ENCODE measurements around the gene MTIF2. TPM values are rescaled to one million over a fixed set of nuclear protein-coding genes. Genes with fewer than 3 reads are reported as not detected.
A peak's percentile ranks its signal among the peaks of the same experiment; 100 is the strongest.
"Not testable (repeated sequence)": the region's sequence is repeated elsewhere in the genome, so short reads cannot be mapped to it uniquely, and the experiment has no call there.

Gene MTIF2
- total and polyA plus RNA-seq, 7 donors = 15.0 to 37.5 (median 27.1) TPM

DNA sequence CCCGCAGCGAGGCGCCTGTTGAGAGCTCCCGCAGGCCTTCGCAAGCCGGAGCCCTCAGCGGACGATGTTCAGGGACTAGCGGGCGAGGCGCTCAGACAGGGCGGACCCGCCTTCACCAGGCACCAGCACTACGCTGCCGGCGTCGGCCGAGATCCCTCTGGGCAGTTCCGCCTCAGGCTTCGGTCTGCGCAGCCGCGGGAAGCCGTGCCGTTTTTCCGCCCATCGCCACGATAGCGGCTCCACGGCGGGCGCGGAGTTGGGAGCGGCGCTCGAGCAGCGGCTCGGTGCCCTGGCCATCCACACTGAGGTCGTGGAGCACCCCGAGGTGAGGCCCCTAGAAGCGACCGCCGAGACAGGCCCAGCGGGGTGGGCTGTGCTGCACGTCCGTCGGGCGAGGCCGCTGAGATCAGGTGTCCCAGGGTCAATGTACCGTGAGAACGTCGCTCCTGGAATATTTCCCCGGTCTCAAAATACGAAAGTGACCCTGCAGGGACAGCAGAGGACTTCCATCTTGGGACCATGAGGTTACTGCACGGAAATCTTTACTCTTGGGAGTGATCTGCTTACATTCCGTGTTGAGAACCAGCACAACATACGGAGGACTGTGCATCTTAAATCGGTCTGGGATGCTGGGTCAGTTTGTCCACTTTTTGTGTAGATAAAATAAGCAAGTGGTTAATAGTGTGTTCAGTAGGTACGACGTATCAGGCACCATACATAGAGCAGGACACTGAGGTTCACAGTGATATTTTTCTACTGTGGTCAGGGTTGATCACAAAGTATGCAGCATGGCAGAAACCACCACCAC lies 13.3 kb upstream of the MTIF2 start:
- no peak for TF ChIP-seq EP300 (IDR thresholded peaks at IDR 0.05)
- TF ChIP-seq, protein P1, sequence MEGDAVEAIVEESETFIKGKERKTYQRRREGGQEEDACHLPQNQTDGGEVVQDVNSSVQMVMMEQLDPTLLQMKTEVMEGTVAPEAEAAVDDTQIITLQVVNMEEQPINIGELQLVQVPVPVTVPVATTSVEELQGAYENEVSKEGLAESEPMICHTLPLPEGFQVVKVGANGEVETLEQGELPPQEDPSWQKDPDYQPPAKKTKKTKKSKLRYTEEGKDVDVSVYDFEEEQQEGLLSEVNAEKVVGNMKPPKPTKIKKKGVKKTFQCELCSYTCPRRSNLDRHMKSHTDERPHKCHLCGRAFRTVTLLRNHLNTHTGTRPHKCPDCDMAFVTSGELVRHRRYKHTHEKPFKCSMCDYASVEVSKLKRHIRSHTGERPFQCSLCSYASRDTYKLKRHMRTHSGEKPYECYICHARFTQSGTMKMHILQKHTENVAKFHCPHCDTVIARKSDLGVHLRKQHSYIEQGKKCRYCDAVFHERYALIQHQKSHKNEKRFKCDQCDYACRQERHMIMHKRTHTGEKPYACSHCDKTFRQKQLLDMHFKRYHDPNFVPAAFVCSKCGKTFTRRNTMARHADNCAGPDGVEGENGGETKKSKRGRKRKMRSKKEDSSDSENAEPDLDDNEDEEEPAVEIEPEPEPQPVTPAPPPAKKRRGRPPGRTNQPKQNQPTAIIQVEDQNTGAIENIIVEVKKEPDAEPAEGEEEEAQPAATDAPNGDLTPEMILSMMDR (IDR thresholded peaks at IDR 0.05) = no peak
- peak; percentile 45 to 59 for TF ChIP-seq POLR2A (IDR thresholded peaks at IDR 0.05)
- peak; percentile 41 to 86 (median 79) for TF ChIP-seq POLR2AphosphoS5 (IDR thresholded peaks at IDR 0.05)
- H3K27me3 ChIP-seq = no peaks in the 10 kb centered on the region
- 1 to 2% methylated on average over 60 of the region's 60 CpGs for whole genome bisulfite sequencing, 2 donors
- intact Hi-C loops (cut with DNase I) = loop anchor here (2.0 kb wide), 1 partner anchor 136 kb away; the partner anchor contains the start of gene CCDC88A
- peak; percentile 92 for DNase-seq
- H3K9me3 ChIP-seq = no peaks in the 10 kb centered on the region
- H3K27ac ChIP-seq = peak overlapping the region; percentile 85 to 96 (median 91)
- H3K4me3 ChIP-seq = peak overlapping the region; percentile 63 to 85 (median 69)
- H3K36me3 ChIP-seq = no peaks in the 10 kb centered on the region
- H3K4me1 ChIP-seq = peaks cover 0 to 15% (median 10%) of the 10 kb centered on the region in 4 donors

DNA sequence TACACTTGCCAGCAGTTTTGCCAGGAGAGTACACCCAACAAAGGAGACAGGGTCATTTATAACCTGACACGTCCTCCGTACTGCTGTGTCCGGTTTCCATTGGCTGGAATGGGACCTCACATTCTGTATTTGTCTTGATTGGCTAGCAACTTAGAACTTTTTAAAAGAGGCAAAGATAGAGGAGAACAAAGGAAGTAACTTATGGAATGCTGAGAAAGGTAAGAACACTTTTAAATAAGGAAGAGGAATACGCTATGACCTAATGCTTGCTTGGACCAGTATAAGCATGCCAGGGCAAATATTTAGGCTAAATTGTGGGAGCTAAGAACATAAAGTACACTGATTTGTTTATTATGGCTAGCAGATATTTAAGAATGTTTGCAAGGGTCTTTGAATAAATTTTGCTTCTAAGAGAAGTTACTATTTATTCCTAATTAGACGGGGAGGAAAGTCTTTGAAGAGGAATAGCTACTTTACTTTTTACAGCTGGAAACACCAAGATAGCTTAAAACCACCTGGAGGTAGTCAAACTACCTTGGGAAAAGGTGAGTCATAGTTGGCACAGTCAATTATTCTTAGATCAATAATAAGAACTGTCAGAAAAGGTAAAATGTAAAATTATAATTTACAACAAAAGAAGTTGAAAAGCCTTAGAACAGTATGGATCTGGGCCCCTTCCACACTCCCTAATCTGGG lies 12.0 kb upstream of the MTIF2 start:
- H3K27me3 ChIP-seq; DNase-seq; H3K36me3 ChIP-seq; H3K4me3 ChIP-seq; H3K9me3 ChIP-seq; intact Hi-C loops (cut with DNase I): not testable (repeated sequence)
- WGBS, 2 donors = 82 to 83% methylated on average over 5 of the region's 5 CpGs
- H3K27ac ChIP-seq = peak overlapping the region in 3 of 4 donors; percentile 85 to 96 (median 89)
- H3K4me1 ChIP-seq = peaks cover 0 to 15% (median 10%) of the 10 kb centered on the region in 4 donors

DNA sequence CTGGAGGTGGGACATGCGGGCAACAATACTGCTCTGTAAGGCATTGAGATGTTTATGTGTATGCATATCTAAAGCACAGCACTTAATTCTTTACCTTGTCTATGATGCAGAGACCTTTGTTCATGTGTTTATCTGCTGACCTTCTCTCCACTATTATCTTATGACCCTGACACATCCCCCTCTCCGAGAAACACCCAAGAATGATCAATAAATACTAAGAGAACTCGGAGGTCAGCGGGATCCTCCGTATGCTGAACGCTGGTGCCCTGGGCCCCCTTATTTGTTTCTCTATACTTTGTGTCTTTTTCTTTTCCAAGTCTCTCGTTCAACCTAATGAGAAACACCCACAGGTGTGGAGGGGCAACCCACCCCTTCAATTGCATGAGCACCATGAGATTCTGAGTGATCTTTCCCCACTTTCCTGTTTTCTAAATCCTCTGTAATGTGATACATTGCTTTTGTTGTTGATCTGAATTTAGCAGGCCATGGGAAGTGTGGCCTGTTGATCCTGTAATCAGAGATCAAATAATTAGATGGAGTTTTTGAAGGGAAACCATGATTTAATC lies 10.9 kb upstream of the MTIF2 start:
- DNase-seq; intact Hi-C loops (cut with DNase I); H3K4me3 ChIP-seq; H3K36me3 ChIP-seq; H3K9me3 ChIP-seq; H3K27ac ChIP-seq; H3K27me3 ChIP-seq: not testable (repeated sequence)
- peaks cover 0 to 15% (median 10%) of the 10 kb centered on the region in 4 donors for H3K4me1 ChIP-seq
- WGBS, 2 donors = 82 to 90% methylated on average over 7 of the region's 7 CpGs

DNA sequence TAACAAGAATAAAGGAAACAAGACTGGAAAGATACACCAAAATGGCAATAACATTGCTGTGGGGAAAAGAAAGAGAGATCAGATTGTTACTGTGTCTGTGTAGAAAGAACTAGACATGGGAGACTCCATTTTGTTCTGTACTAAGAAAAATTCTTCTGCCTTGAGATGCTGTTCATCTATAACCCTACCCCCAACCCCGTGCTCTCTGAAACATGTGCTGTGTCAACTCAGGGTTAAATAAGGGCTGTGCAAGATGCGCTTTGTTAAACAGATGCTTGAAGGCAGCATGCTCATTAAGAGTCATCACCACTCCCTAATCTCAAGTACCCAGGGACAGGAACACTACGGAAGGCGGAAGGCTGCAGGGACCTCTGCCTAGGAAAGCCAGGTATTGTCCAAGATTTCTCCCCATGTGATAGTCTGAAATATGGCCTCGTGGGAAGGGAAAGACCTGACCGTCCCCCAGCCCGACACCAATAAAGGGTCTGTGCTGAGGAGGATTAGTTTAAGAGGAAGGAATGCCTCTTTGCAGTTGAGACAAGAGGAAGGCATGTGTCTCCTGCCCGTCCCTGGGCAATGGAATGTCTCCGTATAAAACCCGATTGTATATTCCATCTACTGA lies 10.3 kb upstream of the MTIF2 start:
- H3K4me1 ChIP-seq = peaks cover 0 to 15% (median 10%) of the 10 kb centered on the region in 4 donors
- intact Hi-C loops (cut with DNase I); DNase-seq; H3K9me3 ChIP-seq; H3K4me3 ChIP-seq; H3K36me3 ChIP-seq; H3K27me3 ChIP-seq; H3K27ac ChIP-seq: not testable (repeated sequence)
- WGBS, 2 donors = 77 to 84% methylated on average over 10 of the region's 10 CpGs

DNA sequence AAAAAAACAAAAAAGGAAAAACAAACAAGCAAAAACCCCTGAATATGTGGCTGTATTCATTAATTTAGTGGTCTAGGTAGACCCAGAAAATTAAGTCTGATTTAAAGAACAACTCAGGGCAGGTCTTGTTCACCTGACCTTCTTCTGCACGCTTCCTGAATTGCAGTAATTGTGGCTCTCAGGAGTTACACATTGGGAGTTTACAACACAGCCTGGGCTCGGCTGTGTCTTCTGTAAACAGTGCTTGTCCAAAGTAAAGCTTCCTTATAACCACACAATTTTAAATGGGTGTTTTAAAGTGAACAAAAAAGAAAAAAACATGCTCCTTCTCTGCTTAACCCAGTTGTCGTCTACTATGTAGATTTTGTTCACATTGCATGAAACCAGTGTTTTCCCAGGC lies 8.3 kb upstream of the MTIF2 start:
- H3K9me3 ChIP-seq = no peaks in the 10 kb centered on the region
- intact Hi-C loops (cut with DNase I) = no loop called here
- peaks cover 0 to 5% (median 0%) of the 10 kb centered on the region in 4 donors for H3K4me1 ChIP-seq
- no peak for DNase-seq
- no peak for TF ChIP-seq POLR2AphosphoS5 (IDR thresholded peaks at IDR 0.05)
- TF ChIP-seq, protein P1 (IDR thresholded peaks at IDR 0.05) = no peak
- no peak for TF ChIP-seq EP300 (IDR thresholded peaks at IDR 0.05)
- TF ChIP-seq POLR2A (IDR thresholded peaks at IDR 0.05) = no peak
- no peaks in the 10 kb centered on the region for H3K36me3 ChIP-seq
- H3K4me3 ChIP-seq = no peak overlapping the region
- H3K27me3 ChIP-seq = no peaks in the 10 kb centered on the region
- WGBS, 2 donors = 12 to 52% methylated on average over 3 of the region's 3 CpGs
- H3K27ac ChIP-seq = no peak overlapping the region

DNA sequence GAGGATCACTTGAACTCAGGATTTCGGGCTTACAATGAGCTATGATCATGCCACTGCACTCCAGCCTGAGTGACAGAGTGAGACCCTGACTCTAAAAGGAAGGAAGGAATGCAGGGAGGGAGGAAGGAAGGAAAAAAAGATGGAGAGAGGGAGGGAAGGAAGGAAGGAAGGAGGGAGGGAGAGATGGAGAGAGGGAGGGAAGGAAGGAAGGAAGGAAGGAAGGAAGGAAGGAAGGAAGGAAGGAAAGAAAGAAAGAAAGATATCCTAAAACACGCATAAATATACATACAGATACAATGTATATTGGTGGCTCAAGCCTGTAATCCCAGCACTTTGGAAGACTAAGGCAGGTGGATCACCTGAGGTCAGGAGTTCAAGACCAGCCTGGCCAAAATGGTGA lies 5.3 kb upstream of the MTIF2 start:
- 93 to 94% methylated on average over 2 of the region's 2 CpGs for WGBS, 2 donors
- intact Hi-C loops (cut with DNase I); H3K4me1 ChIP-seq; H3K36me3 ChIP-seq; H3K27ac ChIP-seq; H3K4me3 ChIP-seq; DNase-seq; H3K27me3 ChIP-seq; H3K9me3 ChIP-seq: not testable (repeated sequence)

All from sigmoid colon (tissue), 7 donors.